Upper lobe of left lung (tissue), 4 donors: ENCODE measurements around the gene ZNF197.

Experiments used
- POLR2A ChIP-seq, 4 donors: fragments of 450-650 bp; IDR thresholded peaks; one replicate each; pipeline ENCODE4 v1.5.1; 2016 to 2017; ENCODE audit warnings: antibody characterized with exemption in 4 of 4, mild to moderate bottlenecking in 2 of 4
- TF ChIP-seq, protein P1 (sequence below), 6 experiments: fragments of 450-650 bp in 4 of 6; fragments of 200-600 bp in 2 of 6; sonication (generic) in 2 of 6; IDR thresholded peaks; one replicate each; pipeline ENCODE4 v1.5.1; 2016 to 2019; ENCODE audit warnings: antibody characterized with exemption in 6 of 6

DNA sequence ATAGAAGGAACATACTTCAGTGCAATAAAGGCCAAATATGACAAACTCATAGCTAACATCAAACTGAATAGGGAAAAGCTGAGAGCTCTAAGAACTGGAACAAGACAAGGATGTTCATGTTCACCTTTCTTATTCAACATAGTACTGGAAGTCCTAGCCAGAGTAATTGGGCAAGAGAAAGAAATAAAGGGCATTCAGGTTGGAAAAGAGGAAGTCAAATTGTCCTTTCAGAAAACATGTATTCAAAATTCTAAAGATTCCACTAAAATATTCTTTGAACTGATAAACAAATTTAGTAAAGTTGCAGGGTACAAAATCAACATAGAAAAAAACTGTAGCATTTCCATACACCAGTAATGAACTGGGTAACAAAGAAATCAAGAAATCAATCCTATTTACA is 12.2 kb upstream of the ZNF197 start:
- TF ChIP-seq, protein P1, sequence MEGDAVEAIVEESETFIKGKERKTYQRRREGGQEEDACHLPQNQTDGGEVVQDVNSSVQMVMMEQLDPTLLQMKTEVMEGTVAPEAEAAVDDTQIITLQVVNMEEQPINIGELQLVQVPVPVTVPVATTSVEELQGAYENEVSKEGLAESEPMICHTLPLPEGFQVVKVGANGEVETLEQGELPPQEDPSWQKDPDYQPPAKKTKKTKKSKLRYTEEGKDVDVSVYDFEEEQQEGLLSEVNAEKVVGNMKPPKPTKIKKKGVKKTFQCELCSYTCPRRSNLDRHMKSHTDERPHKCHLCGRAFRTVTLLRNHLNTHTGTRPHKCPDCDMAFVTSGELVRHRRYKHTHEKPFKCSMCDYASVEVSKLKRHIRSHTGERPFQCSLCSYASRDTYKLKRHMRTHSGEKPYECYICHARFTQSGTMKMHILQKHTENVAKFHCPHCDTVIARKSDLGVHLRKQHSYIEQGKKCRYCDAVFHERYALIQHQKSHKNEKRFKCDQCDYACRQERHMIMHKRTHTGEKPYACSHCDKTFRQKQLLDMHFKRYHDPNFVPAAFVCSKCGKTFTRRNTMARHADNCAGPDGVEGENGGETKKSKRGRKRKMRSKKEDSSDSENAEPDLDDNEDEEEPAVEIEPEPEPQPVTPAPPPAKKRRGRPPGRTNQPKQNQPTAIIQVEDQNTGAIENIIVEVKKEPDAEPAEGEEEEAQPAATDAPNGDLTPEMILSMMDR (IDR thresholded peaks at IDR 0.05): no peak
- no peak for TF ChIP-seq POLR2A (IDR thresholded peaks at IDR 0.05)
